Cardiac fibroblast (primary cell): ENCODE results near the gene MMP2.

Source experiments
- DNase-seq, 2 donors: peaks; one replicate each; pipeline versions ENCODE4 v3.0.0 to v3.0.0-alpha.2; 2010; ENCODE audit warnings: low read depth in 2 of 2
- H3K4me3 ChIP-seq, 2 donors: replicated peaks in 1 of 2; 1 replicate in 1 of 2; 2 replicates in 1 of 2; pipeline ENCODE4 v1.5.1; 2011; ENCODE audit warnings: low read depth in 2 of 2, low read length in 2 of 2, mild to moderate bottlenecking in 2 of 2, moderate library complexity in 1 of 2
- CTCF ChIP-seq: IDR thresholded peaks from one replicate; pipeline ENCODE4 v1.5.1; 2011; ENCODE audit warnings: low read depth, mild to moderate bottlenecking, low read length, inconsistent platforms

MMP2 gene

GRCh38 chr16:55475919-55476318 lies 3.1 kb upstream of the MMP2 start:
- H3K4me3 ChIP-seq: no peak overlapping the region
- TF ChIP-seq CTCF: no peak
- peak in 1 of 2 donors; percentile 49 for DNase-seq

- H3K4me3 ChIP-seq: no peak overlapping the region
- no peak for TF ChIP-seq CTCF
- peak in 1 of 2 donors; percentile 22 for DNase-seq
Observed at GRCh38 chr16:55476625-55477533, 2.1 kb upstream of the MMP2 start.

- no peak for DNase-seq
- TF ChIP-seq CTCF: no peak
- H3K4me3 ChIP-seq: no peak overlapping the region
Observed at GRCh38 chr16:55477736-55478135, 1.3 kb upstream of the MMP2 start.

GRCh38 chr16:55479430-55480140 lies 587 bp downstream of the MMP2 start:
- H3K4me3 ChIP-seq: peak overlapping the region; percentile 65 to 95
- peak; percentile 16 to 22 for DNase-seq
- no peak for TF ChIP-seq CTCF

- peak; percentile 92 to 97 for DNase-seq
- no peak for TF ChIP-seq CTCF
- H3K4me3 ChIP-seq: peak overlapping the region; percentile 65 to 95
Observed at GRCh38 chr16:55480228-55480655, 1.2 kb downstream of the MMP2 start.

GRCh38 chr16:55481023-55481422 lies 2.0 kb downstream of the MMP2 start:
- DNase-seq: no peak
- TF ChIP-seq CTCF: no peak
- H3K4me3 ChIP-seq: peak overlapping the region; percentile 65 to 95
